CD4-positive, alpha-beta T cell treated with Interferon gamma for 1 hour (primary cell): Measurements from ENCODE around the gene MAN1B1.

Experiments
- DNase-seq: peaks from one replicate; pipeline ENCODE4 v3.0.0-alpha.2; 2020

MAN1B1 gene

DNA sequence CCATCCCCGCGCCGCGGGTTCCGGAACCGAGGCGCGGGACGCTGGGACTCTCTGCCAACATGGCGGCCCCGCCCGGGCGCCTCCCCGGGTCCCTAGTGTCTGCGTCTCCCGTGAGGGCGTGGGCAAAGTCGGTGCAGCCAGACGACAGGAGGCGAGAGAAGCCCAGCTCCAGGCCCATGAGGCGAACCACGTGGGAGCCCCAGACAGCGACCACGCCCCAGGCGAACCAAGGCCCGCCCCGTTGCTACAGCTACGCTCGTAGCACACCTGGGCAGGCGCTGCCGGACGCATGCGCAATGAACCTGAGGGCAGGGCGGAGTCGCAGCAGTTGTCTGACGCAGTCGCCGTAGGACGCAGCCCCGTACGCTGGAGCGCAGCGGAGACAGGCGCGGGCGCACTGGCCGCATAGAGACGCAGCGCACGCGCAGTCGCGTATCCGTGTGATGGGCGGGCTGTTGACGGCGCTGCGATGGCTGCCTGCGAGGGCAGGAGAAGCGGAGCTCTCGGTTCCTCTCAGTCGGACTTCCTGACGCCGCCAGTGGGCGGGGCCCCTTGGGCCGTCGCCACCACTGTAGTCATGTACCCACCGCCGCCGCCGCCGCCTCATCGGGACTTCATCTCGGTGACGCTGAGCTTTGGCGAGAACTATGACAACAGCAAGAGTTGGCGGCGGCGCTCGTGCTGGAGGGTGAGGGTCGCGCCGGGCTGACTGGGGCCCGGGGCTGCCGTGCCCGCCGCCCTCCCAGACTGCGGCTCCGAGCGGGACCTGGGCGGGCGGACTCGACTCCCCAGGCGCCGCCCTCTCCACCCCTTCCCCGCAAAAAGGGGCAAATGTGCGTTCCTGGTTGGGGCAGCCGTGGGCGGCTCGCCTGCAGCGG, at the start of gene MAN1B1:
TSS of gene MAN1B1 (plus strand) at position 455 of the 878 bp plus-strand sequence. CDS start at position 470, 15 bp downstream.
- DNase-seq, result peak; percentile 100

DNA sequence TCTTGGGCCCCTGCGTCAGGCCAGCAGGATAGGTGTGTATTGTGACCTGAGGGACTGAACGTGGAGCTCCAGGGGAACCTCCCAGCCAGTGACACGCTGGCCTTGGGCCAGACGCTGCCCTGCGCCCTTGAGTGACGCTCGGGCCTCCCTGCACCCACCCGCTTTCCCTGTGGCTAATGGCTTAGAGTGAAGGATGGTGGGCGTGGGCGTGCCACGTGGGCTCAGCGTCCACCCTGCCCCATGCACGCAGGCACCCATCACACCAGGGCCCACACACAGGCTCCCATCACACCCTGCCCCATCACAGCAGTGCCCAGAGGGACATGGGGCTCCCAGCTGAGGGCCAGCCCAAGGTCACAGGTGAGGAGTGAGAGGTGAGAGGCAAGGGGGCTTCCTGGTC, 49.8 kb upstream of the MAN1B1 start:
- no peak for DNase-seq

DNA sequence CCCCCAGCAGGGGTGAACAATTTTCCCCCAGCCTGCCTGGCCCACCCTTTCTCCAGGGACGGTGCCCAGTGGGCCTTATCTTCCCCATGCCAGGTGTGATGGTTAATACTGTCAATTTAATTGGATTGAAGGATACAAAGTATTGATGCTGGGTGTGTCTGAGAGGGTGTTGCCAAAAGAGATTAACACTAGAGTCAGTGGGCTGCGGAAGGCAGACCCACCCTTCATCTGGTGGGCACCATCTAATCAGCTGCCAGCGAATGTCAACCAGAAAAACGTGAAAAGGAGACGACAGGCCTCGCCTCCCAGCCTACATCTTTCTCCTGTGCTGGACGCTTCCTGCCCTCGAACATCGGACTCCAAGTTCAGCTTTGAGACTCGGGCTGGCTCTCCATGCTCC, 49.3 kb upstream of the MAN1B1 start:
- no peak for DNase-seq

- no peak for DNase-seq
Measured at GRCh38 chr9:137038916-137039315, 47.9 kb upstream of the MAN1B1 start.

GRCh38 chr9:137039611-137040366, 47.0 kb upstream of the MAN1B1 start:
- no peak for DNase-seq

GRCh38 chr9:137040568-137040967, 46.2 kb upstream of the MAN1B1 start:
- DNase-seq, result no peak

DNA sequence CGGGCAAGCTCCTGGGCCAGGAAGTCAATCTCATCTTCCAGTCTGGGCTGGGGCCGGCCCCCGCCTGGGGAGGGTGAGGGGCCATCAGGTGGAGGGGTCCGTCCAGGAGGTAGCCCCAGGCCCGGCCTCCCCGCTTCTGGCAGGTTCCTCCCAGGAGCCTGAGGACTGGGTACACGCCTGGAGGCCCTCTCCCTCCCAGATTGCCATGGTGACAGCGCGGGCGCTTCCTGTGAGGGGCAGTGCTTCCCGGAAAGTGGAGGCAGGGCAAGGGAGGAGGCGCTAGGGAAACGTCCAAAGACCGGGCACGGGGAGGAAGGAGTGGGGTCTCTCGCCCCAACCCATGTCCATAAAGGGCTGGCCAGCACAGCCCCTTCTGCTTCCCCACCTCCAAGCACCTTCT, 45.7 kb upstream of the MAN1B1 start:
- no peak for DNase-seq

- no peak for DNase-seq
Measured at GRCh38 chr9:137042751-137043727, 43.7 kb upstream of the MAN1B1 start.

DNA sequence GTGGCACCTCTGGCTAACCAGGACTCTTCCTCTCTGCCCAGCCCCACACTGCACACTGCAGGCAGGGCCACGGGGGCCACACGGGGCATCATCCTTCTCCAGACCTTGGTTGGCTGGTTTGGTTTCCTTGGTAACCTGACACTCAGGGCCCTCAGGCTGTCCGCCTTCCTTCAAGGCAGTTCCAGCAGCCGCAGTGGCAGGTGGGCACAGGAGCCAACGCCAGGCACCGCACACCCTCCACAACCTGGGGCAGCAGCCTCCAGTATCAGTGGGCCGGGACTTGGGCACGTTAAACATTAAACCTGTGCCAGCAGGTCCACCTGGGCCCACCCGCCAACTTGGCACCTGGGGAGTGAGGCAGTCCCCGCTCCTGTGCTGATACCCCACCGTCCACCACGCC, 42.7 kb upstream of the MAN1B1 start:
- DNase-seq, result no peak

GRCh38 chr9:137044502-137045177, 42.1 kb upstream of the MAN1B1 start:
- DNase-seq, result no peak

GRCh38 chr9:137045294-137046087, 41.3 kb upstream of the MAN1B1 start:
- no peak for DNase-seq

GRCh38 chr9:137046088-137046787, 40.5 kb upstream of the MAN1B1 start, which contains the start of gene NPDC1:
Gene NPDC1, minus strand, starts transcription at chr9:137046177. Its CDS starts 188 bp downstream, at chr9:137045989.
- peak; percentile 75 for DNase-seq

- no peak for DNase-seq
Measured at GRCh38 chr9:137048655-137049543, 37.9 kb upstream of the MAN1B1 start.

DNA sequence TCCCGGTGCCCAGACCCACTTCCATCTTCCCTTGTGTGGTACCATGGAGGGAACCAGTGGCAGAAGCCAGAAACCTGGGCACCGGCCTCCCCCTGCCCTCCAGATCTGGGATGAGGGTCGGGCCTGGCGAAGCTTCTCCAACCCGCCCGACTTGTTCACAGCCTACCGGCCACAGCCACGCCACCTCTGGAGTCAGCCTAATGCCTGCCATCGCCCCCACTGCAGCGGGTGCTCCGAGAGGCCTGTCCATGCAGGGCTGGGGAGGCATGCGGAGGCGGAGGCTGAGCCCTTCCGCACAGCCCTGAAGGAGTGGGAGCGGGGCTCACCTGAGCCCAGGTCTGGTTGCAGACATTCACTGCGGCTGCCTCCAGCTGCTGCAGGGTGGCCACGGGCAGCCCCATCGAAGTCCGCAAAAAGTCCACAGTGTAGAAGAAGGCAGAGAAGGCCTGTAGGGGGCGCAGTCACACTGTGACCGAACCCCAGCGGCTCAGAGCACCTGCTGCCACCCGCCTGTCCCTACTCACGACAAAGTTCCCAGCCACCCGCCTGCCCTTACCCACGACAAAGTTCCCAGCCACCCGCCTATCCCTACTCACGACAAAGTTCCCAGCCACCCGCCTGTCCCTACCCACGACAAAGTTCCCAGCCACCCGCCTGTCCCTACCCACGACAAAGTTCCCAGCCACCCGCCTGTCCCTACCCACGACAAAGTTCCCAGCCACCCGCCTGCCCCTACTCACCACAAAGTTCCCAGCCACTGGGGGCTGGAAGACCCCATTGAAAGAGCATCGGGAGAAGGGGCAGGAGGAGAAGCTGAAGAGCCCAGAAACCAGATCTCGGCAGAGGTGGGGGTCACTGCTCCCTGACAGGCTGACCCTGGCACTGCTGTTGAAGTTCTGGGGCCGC, 37.0 kb upstream of the MAN1B1 start:
- DNase-seq, result peak; percentile 45

DNA sequence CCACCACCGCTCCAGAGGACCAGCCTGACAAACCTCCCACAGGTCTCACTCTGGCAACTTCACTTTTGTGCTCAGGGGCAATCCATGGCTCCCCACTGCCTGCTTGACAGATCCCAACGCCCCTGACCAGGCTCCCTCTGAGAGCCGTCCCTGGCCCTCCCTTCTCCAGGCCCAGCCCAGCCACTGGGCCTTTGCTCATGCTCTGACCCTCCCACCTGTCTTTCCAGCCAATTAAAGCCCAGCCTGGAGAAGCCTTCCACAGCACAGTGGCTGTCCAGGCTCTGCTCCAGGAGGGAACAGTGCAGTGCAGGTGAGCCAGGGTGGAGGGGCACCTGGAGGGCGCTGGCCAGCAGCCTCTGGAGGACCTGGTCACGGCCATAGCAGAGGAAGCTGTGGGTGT, 36.2 kb upstream of the MAN1B1 start:
- no peak for DNase-seq

- no peak for DNase-seq
Measured at GRCh38 chr9:137051145-137051724, 35.5 kb upstream of the MAN1B1 start.

DNA sequence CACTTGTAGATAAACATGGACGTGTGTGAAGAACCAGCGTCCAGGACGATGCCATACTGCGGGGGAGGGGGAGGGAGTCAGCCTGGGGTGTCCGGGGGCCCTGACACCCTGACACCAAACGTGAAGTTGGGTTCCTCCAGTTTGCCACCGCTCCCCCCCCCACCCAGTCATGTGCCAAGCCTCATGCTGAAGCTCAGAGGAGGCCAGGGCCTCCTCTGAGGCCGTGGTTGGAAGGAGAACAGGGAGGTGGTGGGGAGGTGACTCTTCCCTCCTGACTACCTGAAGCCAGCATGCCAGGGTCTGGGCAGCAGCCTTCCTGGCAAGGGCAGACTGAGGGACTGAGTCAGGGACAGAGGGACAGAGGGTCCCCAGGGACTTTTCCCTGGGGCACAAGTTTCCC, 34.5 kb upstream of the MAN1B1 start:
- no peak for DNase-seq
